Measurements from ENCODE around the gene RALGPS2. TPM values are rescaled to one million over a fixed set of nuclear protein-coding genes. Genes with fewer than 3 reads are reported as not detected.

The RALGPS2 gene
- total RNA-seq, 2 experiments from 2014 or later = 2.2 to 3.0 TPM

GRCh38 chr1:178964469-178965330 lies 239.7 kb downstream of the RALGPS2 start:
- H3K4me3 Mint-ChIP-seq = no peak overlapping the region
- POLR2A ChIA-PET = no interaction called here
- CTCF ChIA-PET = no interaction called here
- H3K36me3 Mint-ChIP-seq (ENCODE audit: low read depth) = no peaks in the 10 kb centered on the region
- no peaks in the 10 kb centered on the region for H3K9me3 Mint-ChIP-seq
- H3K4me1 Mint-ChIP-seq = no peaks in the 10 kb centered on the region
- H3K27me3 Mint-ChIP-seq = no peaks in the 10 kb centered on the region
- no peak overlapping the region for H3K27ac Mint-ChIP-seq
- DNase-seq = no peak

GRCh38 chr1:178966312-178966711 lies 241.3 kb downstream of the RALGPS2 start:
- Mint-ChIP-seq H3K4me1 (no peaks in the 10 kb centered on the region), H3K4me3 (no peak overlapping the region), H3K27me3 (no peaks in the 10 kb centered on the region), H3K27ac (no peak overlapping the region), H3K9me3 (no peaks in the 10 kb centered on the region), H3K36me3 (ENCODE audit: low read depth) (no peaks in the 10 kb centered on the region)
- ChIA-PET CTCF (interaction anchor here (0.7 kb wide), 1 partner anchor 162 kb away, joined by 4 read pairs; no protein-coding TSS in a partner anchor), POLR2A (no interaction called here)
- DNase-seq = no peak

- ChIA-PET POLR2A (no interaction called here), CTCF (no interaction called here)
- Mint-ChIP-seq H3K4me3 (no peak overlapping the region), H3K9me3 (no peaks in the 10 kb centered on the region), H3K4me1 (peaks cover 9% of the 10 kb centered on the region), H3K36me3 (ENCODE audit: low read depth) (no peaks in the 10 kb centered on the region), H3K27ac (no peak overlapping the region), H3K27me3 (no peaks in the 10 kb centered on the region)
- DNase-seq = no peak
Observed at GRCh38 chr1:178969226-178969987, 244.4 kb downstream of the RALGPS2 start.

GRCh38 chr1:178970184-178970583 lies 245.1 kb downstream of the RALGPS2 start:
- Mint-ChIP-seq H3K27me3 (peaks cover 3% of the 10 kb centered on the region), H3K4me3 (no peak overlapping the region), H3K27ac (no peak overlapping the region), H3K36me3 (ENCODE audit: low read depth) (no peaks in the 10 kb centered on the region), H3K4me1 (peaks cover 9% of the 10 kb centered on the region), H3K9me3 (no peaks in the 10 kb centered on the region)
- ChIA-PET CTCF (no interaction called here), POLR2A (no interaction called here)
- no peak for DNase-seq

Other genes starting within 250 kb of the RALGPS2 start
- not detected for gene CLEC20A, start 228.3 kb upstream of the RALGPS2 start, total RNA-seq
- gene TEX35, start 212.1 kb upstream of the RALGPS2 start, total RNA-seq = not detected
- gene ANGPTL1, start 145.8 kb downstream of the RALGPS2 start, total RNA-seq = not detected

Data from activated CD4-positive, alpha-beta memory T cell treated with anti-CD3 and anti-CD28 coated beads, Interleukin-2, amount 10 ng/mL, durations not matched to agents 7 days and 5 days (primary cell).